ENCODE measurements around the gene ATP7A.
"Not testable (repeated sequence)": the region's sequence is repeated elsewhere in the genome, so short reads cannot be mapped to it uniquely, and the experiment has no call there.

ATP7A gene

GRCh38 chrX:78075787-78076389, 165.4 kb downstream of the ATP7A start:
- Histone ChIP-seq H3K27ac (ENCODE audit: low read depth, low read length) (no peak overlapping the region), H3K36me3 (ENCODE audit: insufficient read depth, low read length) (no peaks in the 10 kb centered on the region), H3K4me1 (ENCODE audit: insufficient read depth, low read length) (no peaks in the 10 kb centered on the region), H3K4me3 (ENCODE audit: low read length) (no peak overlapping the region), H3K27me3 (ENCODE audit: insufficient read depth, low read length) (no peaks in the 10 kb centered on the region), H3K9me3 (ENCODE audit: insufficient read depth, low read depth, low read length) (no peaks in the 10 kb centered on the region), H3K9ac (ENCODE audit: low read depth, low read length) (no peak overlapping the region)
- 96% methylated on average over 4 of the region's 5 CpGs for WGBS

- WGBS = 95% methylated on average over 4 of the region's 6 CpGs
- not testable (repeated sequence) for H3K4me3 ChIP-seq (ENCODE audit: low read length); H3K9ac ChIP-seq (ENCODE audit: low read depth, low read length); H3K27ac ChIP-seq (ENCODE audit: low read depth, low read length); H3K9me3 ChIP-seq (ENCODE audit: insufficient read depth, low read depth, low read length); H3K4me1 ChIP-seq (ENCODE audit: insufficient read depth, low read length); H3K27me3 ChIP-seq (ENCODE audit: insufficient read depth, low read length); H3K36me3 ChIP-seq (ENCODE audit: insufficient read depth, low read length)
These were observed 170.9 kb downstream of the ATP7A start for GRCh38 chrX:78081413-78081812.

DNA sequence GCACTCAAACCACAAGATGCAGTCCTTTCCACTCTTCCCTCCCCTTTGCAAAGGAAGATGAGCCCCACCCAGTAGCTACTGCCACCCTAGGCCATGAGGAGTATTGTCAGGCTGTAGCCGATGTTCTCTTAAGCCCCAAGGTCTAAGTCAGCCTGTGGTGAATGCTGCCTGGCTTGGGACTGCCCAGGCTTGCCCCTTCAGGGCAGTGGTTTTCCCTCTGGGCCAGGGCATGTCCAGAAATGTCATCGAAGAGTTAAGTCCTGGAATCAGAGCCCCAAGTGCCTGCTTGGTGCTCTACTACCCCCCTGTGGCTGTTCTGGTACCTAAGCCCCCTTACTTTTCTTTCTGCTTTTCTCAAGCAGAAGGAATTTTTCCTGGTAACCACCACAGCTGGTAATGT, 181.8 kb downstream of the ATP7A start:
- H3K4me3 ChIP-seq (ENCODE audit: low read length) = no peak overlapping the region
- no peak overlapping the region for H3K9ac ChIP-seq (ENCODE audit: low read depth, low read length)
- 40% methylated on average over 2 of the region's 2 CpGs for WGBS
- no peaks in the 10 kb centered on the region for H3K27me3 ChIP-seq (ENCODE audit: insufficient read depth, low read length)
- H3K36me3 ChIP-seq (ENCODE audit: insufficient read depth, low read length) = no peaks in the 10 kb centered on the region
- no peaks in the 10 kb centered on the region for H3K4me1 ChIP-seq (ENCODE audit: insufficient read depth, low read length)
- no peak overlapping the region for H3K27ac ChIP-seq (ENCODE audit: low read depth, low read length)
- no peaks in the 10 kb centered on the region for H3K9me3 ChIP-seq (ENCODE audit: insufficient read depth, low read depth, low read length)

GRCh38 chrX:78098108-78098507, 187.6 kb downstream of the ATP7A start:
- Histone ChIP-seq H3K27me3 (ENCODE audit: insufficient read depth, low read length) (no peaks in the 10 kb centered on the region), H3K9me3 (ENCODE audit: insufficient read depth, low read depth, low read length) (no peaks in the 10 kb centered on the region), H3K27ac (ENCODE audit: low read depth, low read length) (no peak overlapping the region), H3K4me1 (ENCODE audit: insufficient read depth, low read length) (no peaks in the 10 kb centered on the region), H3K9ac (ENCODE audit: low read depth, low read length) (no peak overlapping the region), H3K4me3 (ENCODE audit: low read length) (no peak overlapping the region), H3K36me3 (ENCODE audit: insufficient read depth, low read length) (no peaks in the 10 kb centered on the region)
